DMS79 (cell line): ENCODE data around the gene IBA57.
"Not testable (repeated sequence)": the region's sequence is repeated elsewhere in the genome, so short reads cannot be mapped to it uniquely, and the experiment has no call there.

Experiments
- DNase-seq: peaks from one replicate; lab custom pipeline; 2025; lab: John Stamatoyannopoulos, UW

Gene IBA57

GRCh38 chr1:228226956-228227791, 61.6 kb downstream of the IBA57 start:
- DNase-seq, result no peak

GRCh38 chr1:228228147-228228546, 62.5 kb downstream of the IBA57 start:
- DNase-seq, result not testable (repeated sequence)

- no peak for DNase-seq
Measured at GRCh38 chr1:228228601-228229074, 63.0 kb downstream of the IBA57 start.

DNA sequence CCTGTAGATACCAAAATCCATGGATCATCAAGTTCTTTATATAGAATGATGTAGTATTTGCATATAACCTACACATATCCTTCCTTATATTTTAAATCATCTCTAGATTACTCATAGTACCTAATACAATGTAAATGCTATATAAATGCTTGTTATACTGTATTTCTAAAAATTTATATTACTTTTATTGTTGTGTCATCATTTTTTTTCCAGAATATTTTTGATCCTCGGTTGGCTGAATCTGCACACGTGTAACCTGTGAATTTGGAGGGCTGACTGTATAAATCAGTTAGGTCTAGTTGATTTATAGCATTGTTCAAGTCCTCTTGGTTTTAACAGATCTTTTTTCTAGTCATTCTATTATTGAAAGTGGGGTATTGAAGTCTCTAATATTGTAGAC, 65.6 kb downstream of the IBA57 start:
- no peak for DNase-seq
